Transverse colon (tissue), 4 donors: Measurements from ENCODE around the gene CDKN2D. TPM values are rescaled to one million over a fixed set of nuclear protein-coding genes. Genes with fewer than 3 reads are reported as not detected.
"Not testable (repeated sequence)": the region's sequence is repeated elsewhere in the genome, so short reads cannot be mapped to it uniquely, and the experiment has no call there.

Experiments used
- DNase-seq: peaks from one replicate; pipeline ENCODE4 v3.0.0-alpha.2; 2019
- H3K27ac ChIP-seq, 4 donors: fragments of 200-600 bp; sonication (generic); 2 replicates each; pipeline ENCODE4 v1.5.1; 2016 to 2018; ENCODE audit warnings: inconsistent platforms in 4 of 4
- H3K27me3 ChIP-seq: fragments of 200-600 bp; sonication (generic); 2 replicates; pipeline ENCODE4 v1.5.1; 2017; ENCODE audit warnings: inconsistent platforms
- H3K36me3 ChIP-seq, 4 donors: fragments of 200-600 bp; sonication (generic); 2 replicates each; pipeline ENCODE4 v1.5.1; 2017 to 2019; ENCODE audit warnings: inconsistent platforms in 4 of 4
- H3K4me1 ChIP-seq, 4 donors: fragments of 200-600 bp; sonication (generic); 2 replicates each; pipeline ENCODE4 v1.5.1; 2017 to 2020; ENCODE audit warnings: inconsistent platforms in 4 of 4
- H3K4me3 ChIP-seq, 4 donors: fragments of 200-600 bp; sonication (generic); 1 replicate in 1 of 4; 2 replicates in 3 of 4; pipeline versions ENCODE4 v1.5.1 to v1.6.1; 2017 to 2019; ENCODE audit warnings: inconsistent platforms in 4 of 4
- H3K9me3 ChIP-seq, 2 donors: fragments of 200-600 bp; sonication (generic); 2 replicates each; pipeline ENCODE4 v1.5.1; 2017 to 2019; ENCODE audit warnings: inconsistent platforms in 2 of 2
- CTCF ChIP-seq, 5 experiments: fragments of 200-600 bp in 3 of 5; fragments of 450-650 bp in 2 of 5; sonication (generic) in 3 of 5; IDR thresholded peaks; 1 replicate in 2 of 5; 2 replicates in 3 of 5; pipeline ENCODE4 v1.5.1; 2016 to 2017; ENCODE audit warnings: antibody characterized with exemption in 5 of 5, inconsistent platforms in 3 of 5, mild to moderate bottlenecking in 2 of 5, moderate library complexity in 1 of 5
- EP300 ChIP-seq: sonication (generic); formaldehyde crosslinking; IDR thresholded peaks from one replicate; pipeline ENCODE4 v1.6.1; 2017; ENCODE audit warnings: antibody characterized with exemption, low read depth
- POLR2A ChIP-seq: fragments of 450-650 bp; IDR thresholded peaks from one replicate; pipeline ENCODE4 v1.6.1; 2016; ENCODE audit warnings: antibody characterized with exemption, mild to moderate bottlenecking, moderate library complexity
- POLR2AphosphoS5 ChIP-seq, 3 donors: sonication (generic); formaldehyde crosslinking; IDR thresholded peaks; one replicate each; pipeline ENCODE4 v1.6.1; 2016; ENCODE audit warnings: antibody characterized with exemption in 3 of 3
- WGBS, 2 donors: methylation state at CpG; one replicate each; pipeline ENCODE4 v1.1.5; 2018; ENCODE audit warnings: low coverage in 1 of 2; 5-methylcytosine and 5-hydroxymethylcytosine counted together
- in situ Hi-C, 4 donors: fragments of 200-750 bp; cut with MboI; loops; one replicate each; pipeline versions ENCODE4 v1.15.0 to v1.15.1; 2017; ENCODE audit warnings: low sequenced_read_pairs in 3 of 4, low pct_ligation_motif_present in 1 of 4, low pct_unique_long_range_greater_than_20kb in 1 of 4
- intact Hi-C: fragments of 100-400 bp; cut with DNase I; formaldehyde crosslinking; loops from one replicate; pipeline ENCODE4 v1.15.1; 2023; ENCODE audit warnings: low total_unique reads
- total RNA-seq, 4 donors: library from RNA; depleted of rRNA; stranded (reverse); fragments of >200 nt; gene quantifications; one replicate each; pipeline ENCODE4 v1.1.0, GENCODE V29; 2016

Gene CDKN2D
- total RNA-seq, 4 donors from 2014 or later = 4.9 to 11.4 (median 7.1) TPM

- peaks cover 0 to 44% (median 17%) of the 10 kb centered on the region in 4 donors for H3K36me3 ChIP-seq
- in situ Hi-C loops (no loop called here), intact Hi-C loops (no loop called here)
- peak overlapping the region; percentile 34 to 55 (median 42) for H3K27ac ChIP-seq
- TF ChIP-seq CTCF (IDR thresholded peaks at IDR 0.05) (no peak), POLR2AphosphoS5 (IDR thresholded peaks at IDR 0.05) (peak in 1 of 3 donors; percentile 5)
- DNase-seq = no peak
- no peaks in the 10 kb centered on the region for H3K27me3 ChIP-seq
- 35 to 75% methylated on average over 4 to 12 of the region's 12 CpGs for WGBS, 2 donors
- peaks cover 3 to 41% (median 13%) of the 10 kb centered on the region in 4 donors for H3K4me1 ChIP-seq
- no peak overlapping the region for H3K4me3 ChIP-seq
- H3K9me3 ChIP-seq = no peaks in the 10 kb centered on the region
These were observed 16.2 kb downstream of the CDKN2D start for GRCh38 chr19:10552510-10553053.

GRCh38 chr19:10551698-10552301 is 17.0 kb downstream of the CDKN2D start:
- intact Hi-C loops (no loop called here), in situ Hi-C loops (no loop called here)
- Histone ChIP-seq H3K36me3 (peaks cover 0 to 49% (median 17%) of the 10 kb centered on the region in 4 donors), H3K4me1 (peaks cover 3 to 41% (median 13%) of the 10 kb centered on the region in 4 donors), H3K27ac (peak overlapping the region; percentile 3 to 68 (median 44)), H3K4me3 (no peak overlapping the region), H3K9me3 (no peaks in the 10 kb centered on the region), H3K27me3 (no peaks in the 10 kb centered on the region)
- peak; percentile 46 for DNase-seq
- no peak for TF ChIP-seq POLR2AphosphoS5 (IDR thresholded peaks at IDR 0.05)
- TF ChIP-seq CTCF (IDR thresholded peaks at IDR 0.05) = no peak
- TF ChIP-seq POLR2A = no peak
- TF ChIP-seq EP300 = no peak
- 87 to 93% methylated on average over 9 to 12 of the region's 12 CpGs for WGBS, 2 donors

- H3K27me3 ChIP-seq, H3K9me3 ChIP-seq, intact Hi-C loops, H3K4me3 ChIP-seq, in situ Hi-C loops: not testable (repeated sequence)
- WGBS, 2 donors = 60 to 69% methylated on average over 4 to 9 of the region's 9 CpGs
- H3K4me1 ChIP-seq = peaks cover 3 to 44% (median 13%) of the 10 kb centered on the region in 4 donors
- peak overlapping the region; percentile 35 to 68 (median 56) for H3K27ac ChIP-seq
- peak in 1 of 3 donors; percentile 42 for TF ChIP-seq POLR2AphosphoS5 (IDR thresholded peaks at IDR 0.05)
- peaks cover 0 to 50% (median 17%) of the 10 kb centered on the region in 4 donors for H3K36me3 ChIP-seq
- DNase-seq = peak; percentile 66
These were observed 17.8 kb downstream of the CDKN2D start for GRCh38 chr19:10551006-10551405.

GRCh38 chr19:10550336-10550735 is 18.4 kb downstream of the CDKN2D start:
- peak overlapping the region; percentile 35 to 68 (median 56) for H3K27ac ChIP-seq
- no peak for TF ChIP-seq POLR2AphosphoS5 (IDR thresholded peaks at IDR 0.05)
- no peak for TF ChIP-seq CTCF (IDR thresholded peaks at IDR 0.05)
- TF ChIP-seq EP300 = no peak
- no peak for TF ChIP-seq POLR2A
- no peaks in the 10 kb centered on the region for H3K9me3 ChIP-seq
- intact Hi-C loops (no loop called here), in situ Hi-C loops (no loop called here)
- no peak for DNase-seq
- peaks cover 0 to 50% (median 17%) of the 10 kb centered on the region in 4 donors for H3K36me3 ChIP-seq
- H3K4me1 ChIP-seq = peaks cover 3 to 51% (median 17%) of the 10 kb centered on the region in 4 donors
- H3K27me3 ChIP-seq = no peaks in the 10 kb centered on the region
- H3K4me3 ChIP-seq = no peak overlapping the region
- WGBS, 2 donors = 72 to 92% methylated on average over 4 to 6 of the region's 6 CpGs
